HG02870 (cell line): Measurements from ENCODE around the gene NOL3.

Experiments
- ATAC-seq: cut with Tn5 transposase; IDR thresholded peaks from one replicate; pipeline ENCODE4 v1.9.1; 2021; ENCODE audit warnings: mild to moderate bottlenecking, moderate library complexity; ENCODE audit not compliant: unreplicated experiment

The NOL3 gene

GRCh38 chr16:67202426-67202825 lies 32.1 kb downstream of the NOL3 start:
- no peak for ATAC-seq

- ATAC-seq: no peak
These were observed 32.7 kb downstream of the NOL3 start for GRCh38 chr16:67202956-67203493.

- ATAC-seq: no peak
These were observed 33.7 kb downstream of the NOL3 start for GRCh38 chr16:67204076-67204475.

GRCh38 chr16:67206129-67206837 lies 35.9 kb downstream of the NOL3 start:
- no peak for ATAC-seq

GRCh38 chr16:67206838-67207248 lies 36.5 kb downstream of the NOL3 start:
- ATAC-seq: no peak

GRCh38 chr16:67207249-67208091 lies 37.1 kb downstream of the NOL3 start:
- ATAC-seq: no peak

- no peak for ATAC-seq
These were observed 38.0 kb downstream of the NOL3 start for GRCh38 chr16:67208154-67208896.

GRCh38 chr16:67209565-67209964 lies 39.2 kb downstream of the NOL3 start:
- ATAC-seq: no peak

GRCh38 chr16:67210069-67210937 lies 40.0 kb downstream of the NOL3 start:
- ATAC-seq: no peak

GRCh38 chr16:67211674-67212073 lies 41.3 kb downstream of the NOL3 start:
- no peak for ATAC-seq

GRCh38 chr16:67212766-67213165 lies 42.4 kb downstream of the NOL3 start:
- ATAC-seq: no peak

- no peak for ATAC-seq
These were observed 43.1 kb downstream of the NOL3 start for GRCh38 chr16:67213197-67214019.

- ATAC-seq: no peak
These were observed 45.4 kb downstream of the NOL3 start for GRCh38 chr16:67215706-67216105.

GRCh38 chr16:67216612-67217490 lies 46.5 kb downstream of the NOL3 start:
- no peak for ATAC-seq

- no peak for ATAC-seq
These were observed 53.7 kb downstream of the NOL3 start for GRCh38 chr16:67223992-67224391.
